ENCODE results near the gene SLC44A2.

DNA sequence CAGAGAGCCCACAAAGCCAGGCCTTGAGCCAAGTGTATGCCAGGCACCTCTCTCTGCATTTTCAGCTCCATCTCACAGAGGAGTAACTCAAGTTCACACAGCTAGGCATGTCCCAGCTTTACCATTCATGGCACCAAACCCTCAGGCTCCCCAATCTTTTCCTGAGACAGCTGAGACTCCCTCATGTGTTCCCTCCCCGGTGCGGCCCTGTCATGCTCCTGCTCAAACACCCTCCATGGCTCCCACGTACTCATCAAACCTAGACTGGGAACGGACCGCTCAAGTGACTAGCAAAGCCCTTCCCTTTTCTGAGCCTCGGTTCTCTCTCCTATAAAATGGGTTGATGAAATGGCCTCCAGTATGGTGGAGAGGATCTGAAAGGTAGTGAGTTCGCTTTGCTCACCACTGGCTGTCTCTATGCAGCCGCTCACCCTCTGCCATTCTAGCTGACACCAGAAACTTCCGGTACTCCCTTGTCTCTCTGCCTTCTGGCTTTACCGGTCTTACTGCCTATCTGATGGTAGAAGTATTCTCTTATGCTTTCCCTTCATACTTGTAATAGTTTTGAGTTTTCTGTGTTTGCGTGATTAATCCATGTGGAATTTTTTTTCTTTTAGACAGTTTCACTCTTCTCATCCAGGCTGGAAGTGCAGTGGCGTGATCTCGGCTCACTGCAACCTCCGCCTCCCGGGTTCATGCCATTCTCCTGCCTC, 7.8 kb upstream of the SLC44A2 start:
- TF ChIP-seq, protein P1, sequence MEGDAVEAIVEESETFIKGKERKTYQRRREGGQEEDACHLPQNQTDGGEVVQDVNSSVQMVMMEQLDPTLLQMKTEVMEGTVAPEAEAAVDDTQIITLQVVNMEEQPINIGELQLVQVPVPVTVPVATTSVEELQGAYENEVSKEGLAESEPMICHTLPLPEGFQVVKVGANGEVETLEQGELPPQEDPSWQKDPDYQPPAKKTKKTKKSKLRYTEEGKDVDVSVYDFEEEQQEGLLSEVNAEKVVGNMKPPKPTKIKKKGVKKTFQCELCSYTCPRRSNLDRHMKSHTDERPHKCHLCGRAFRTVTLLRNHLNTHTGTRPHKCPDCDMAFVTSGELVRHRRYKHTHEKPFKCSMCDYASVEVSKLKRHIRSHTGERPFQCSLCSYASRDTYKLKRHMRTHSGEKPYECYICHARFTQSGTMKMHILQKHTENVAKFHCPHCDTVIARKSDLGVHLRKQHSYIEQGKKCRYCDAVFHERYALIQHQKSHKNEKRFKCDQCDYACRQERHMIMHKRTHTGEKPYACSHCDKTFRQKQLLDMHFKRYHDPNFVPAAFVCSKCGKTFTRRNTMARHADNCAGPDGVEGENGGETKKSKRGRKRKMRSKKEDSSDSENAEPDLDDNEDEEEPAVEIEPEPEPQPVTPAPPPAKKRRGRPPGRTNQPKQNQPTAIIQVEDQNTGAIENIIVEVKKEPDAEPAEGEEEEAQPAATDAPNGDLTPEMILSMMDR (IDR thresholded peaks at IDR 0.05; ENCODE audit: insufficient read depth, low read length, poor library complexity, severe bottlenecking), result no peak
- no peak for TF ChIP-seq EZH2phosphoT487 (conservative IDR thresholded peaks at IDR 0.05; ENCODE audit: low read length)

Data from SU-DHL-6 (cell line).